ENCODE data around the gene LCE1B.

LCE1B gene

GRCh38 chr1:152860129-152860528 is 48.4 kb downstream of the LCE1B start:
- DNase-seq (ENCODE audit: low read depth, low spot score) = no peak

GRCh38 chr1:152861374-152861773 is 49.6 kb downstream of the LCE1B start:
- DNase-seq (ENCODE audit: low read depth, low spot score) = no peak

All from brain pericyte (primary cell).